ENCODE results near the gene EFTUD2.

The EFTUD2 gene

GRCh38 chr17:44848257-44848795, 50.9 kb downstream of the EFTUD2 start:
- no peak for DNase-seq (ENCODE audit: low read depth, low spot score)
- TF ChIP-seq CTCF (IDR thresholded peaks at IDR 0.05; ENCODE audit: low read depth, low read length), result no peak
- in situ Hi-C loops (cut with HindIII; ENCODE audit: low sequenced_read_pairs), result no loop called here
- H3K4me3 ChIP-seq (ENCODE audit: low read depth, low read length), result no peak overlapping the region

- DNase-seq (ENCODE audit: low read depth, low spot score), result no peak
- H3K4me3 ChIP-seq (ENCODE audit: low read depth, low read length), result no peak within 1 kb of the TSS
- no peak for TF ChIP-seq CTCF (IDR thresholded peaks at IDR 0.05; ENCODE audit: low read depth, low read length)
- in situ Hi-C loops (cut with HindIII; ENCODE audit: low sequenced_read_pairs), result no loop called here
Measured at GRCh38 chr17:44847586-44847985, 51.7 kb downstream of the EFTUD2 start, which contains the start of gene HIGD1B. Gene HIGD1B (plus strand): TSS chr17:44847883. CDS start chr17:44848153, 270 bp downstream.

GRCh38 chr17:44846206-44846605, 53.0 kb downstream of the EFTUD2 start:
- no peak overlapping the region for H3K4me3 ChIP-seq (ENCODE audit: low read depth, low read length)
- no peak for DNase-seq (ENCODE audit: low read depth, low spot score)
- TF ChIP-seq CTCF (IDR thresholded peaks at IDR 0.05; ENCODE audit: low read depth, low read length), result no peak
- in situ Hi-C loops (cut with HindIII; ENCODE audit: low sequenced_read_pairs), result no loop called here

GRCh38 chr17:44844390-44844830, 54.8 kb downstream of the EFTUD2 start:
- no peak for DNase-seq (ENCODE audit: low read depth, low spot score)
- no peak for TF ChIP-seq CTCF (IDR thresholded peaks at IDR 0.05; ENCODE audit: low read depth, low read length)
- H3K4me3 ChIP-seq (ENCODE audit: low read depth, low read length), result no peak overlapping the region
- in situ Hi-C loops (cut with HindIII; ENCODE audit: low sequenced_read_pairs), result no loop called here

GRCh38 chr17:44842748-44843147, 56.5 kb downstream of the EFTUD2 start:
- in situ Hi-C loops (cut with HindIII; ENCODE audit: low sequenced_read_pairs), result no loop called here
- TF ChIP-seq CTCF (IDR thresholded peaks at IDR 0.05; ENCODE audit: low read depth, low read length), result no peak
- no peak for DNase-seq (ENCODE audit: low read depth, low spot score)
- H3K4me3 ChIP-seq (ENCODE audit: low read depth, low read length), result no peak overlapping the region

- no peak for DNase-seq (ENCODE audit: low read depth, low spot score)
- TF ChIP-seq CTCF (IDR thresholded peaks at IDR 0.05; ENCODE audit: low read depth, low read length), result no peak
- in situ Hi-C loops (cut with HindIII; ENCODE audit: low sequenced_read_pairs), result no loop called here
- no peak overlapping the region for H3K4me3 ChIP-seq (ENCODE audit: low read depth, low read length)
Measured at GRCh38 chr17:44840936-44841335, 58.3 kb downstream of the EFTUD2 start.
